Measurements from ENCODE around the gene RSPH3.

The RSPH3 gene

DNA sequence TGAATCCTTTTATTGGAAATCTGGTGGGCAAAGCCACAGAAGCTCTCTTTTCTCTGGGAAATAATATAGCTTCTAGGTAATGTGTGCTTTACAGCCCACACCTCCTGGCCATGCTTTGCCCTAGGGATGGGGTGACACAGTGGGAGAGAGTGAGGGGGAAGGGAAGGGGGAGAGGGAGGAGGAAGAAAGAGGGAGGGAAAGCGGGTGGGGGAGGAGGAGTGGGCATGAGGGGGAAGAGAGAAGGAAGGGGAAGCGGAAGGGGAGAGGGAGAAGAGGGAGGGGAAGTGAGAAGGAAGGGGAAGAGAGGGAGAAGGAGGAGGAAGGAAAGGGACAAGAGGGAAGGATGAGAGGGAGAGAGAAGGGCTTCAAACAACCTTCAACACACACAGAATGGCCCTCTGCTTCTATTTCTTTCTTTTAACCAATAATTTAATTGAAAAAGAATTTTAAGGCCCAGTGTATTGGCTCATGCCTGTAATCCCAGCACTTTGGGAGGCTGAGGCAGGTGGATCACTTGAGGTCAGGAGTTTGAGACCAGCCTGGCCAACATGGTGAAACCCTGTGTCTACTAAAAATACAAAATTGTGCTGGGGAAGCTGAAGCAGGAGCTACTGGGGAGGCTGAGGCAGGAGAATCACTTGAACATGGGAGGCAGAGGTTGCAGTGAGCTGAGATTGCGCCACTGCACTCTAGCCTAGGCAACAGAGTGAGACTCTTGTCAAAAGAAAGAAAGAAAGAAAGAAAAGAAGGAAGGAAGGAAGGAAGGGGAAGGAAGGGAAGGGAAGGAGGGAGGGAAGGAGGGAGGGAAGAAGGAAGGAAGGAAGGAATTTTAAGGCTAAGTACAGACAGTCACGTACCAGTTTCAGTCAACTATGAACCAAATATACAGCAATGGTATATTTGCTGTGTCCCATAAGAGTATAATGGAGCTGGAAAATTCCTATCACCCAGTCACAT is 75.2 kb downstream of the RSPH3 start:
- DNase-seq, result no peak

DNA sequence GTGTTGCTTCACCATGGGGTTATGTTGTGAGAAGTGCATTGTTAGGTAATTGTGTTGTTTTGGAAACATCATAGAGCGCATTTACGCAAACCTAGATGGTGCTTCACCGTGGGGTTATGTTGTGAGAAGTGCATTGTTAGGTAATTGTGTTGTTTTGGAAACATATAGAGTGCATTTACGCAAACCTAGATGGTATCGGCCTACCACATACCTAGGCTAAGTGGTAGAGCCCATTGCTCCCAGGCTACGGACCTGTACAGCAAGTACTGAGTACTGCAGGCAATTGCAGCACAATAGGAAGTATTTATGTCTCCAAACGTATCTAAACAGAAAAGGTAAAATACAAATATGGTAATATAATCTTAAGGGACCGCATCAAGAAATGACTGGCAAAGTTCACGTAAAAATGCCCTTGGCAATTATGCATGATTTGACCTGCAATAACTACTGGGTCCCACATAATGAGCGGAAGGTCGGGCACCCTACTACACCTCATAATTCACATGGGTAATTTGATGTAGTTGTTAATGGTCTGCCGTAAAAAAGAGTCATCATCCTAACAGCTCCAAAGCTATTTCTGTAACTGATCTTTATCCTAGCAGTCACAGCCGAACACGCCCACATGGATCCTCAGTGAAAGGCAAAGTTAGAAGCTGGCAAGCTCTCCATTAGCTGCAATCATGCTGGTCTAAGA is 76.0 kb downstream of the RSPH3 start:
- no peak for DNase-seq
